Breast epithelium (tissue), 4 donors: Measurements from ENCODE around the gene CTNNA1. TPM values are rescaled to one million over a fixed set of nuclear protein-coding genes. Genes with fewer than 3 reads are reported as not detected.
A peak's percentile ranks its signal among the peaks of the same experiment; 100 is the strongest.

ENCODE experiments used
- DNase-seq, 2 donors: peaks; one replicate each; pipeline ENCODE4 v3.0.0-alpha.2; 2019; ENCODE audit warnings: low spot score in 2 of 2
- H3K27ac ChIP-seq, 2 donors: fragments of 200-600 bp; sonication (generic) in 1 of 2; one replicate each; pipeline ENCODE4 v1.5.1; 2016 to 2019; ENCODE audit warnings: mild to moderate bottlenecking in 1 of 2
- H3K27me3 ChIP-seq, 2 donors: fragments of 200-600 bp; sonication (generic) in 1 of 2; one replicate each; pipeline versions ENCODE4 v1.5.1 to v1.6.0; 2017 to 2019; ENCODE audit warnings: control low read depth in 1 of 2, mild to moderate bottlenecking in 1 of 2
- H3K36me3 ChIP-seq: fragments of 200-600 bp; one replicate; pipeline ENCODE4 v1.5.1; 2019
- H3K4me1 ChIP-seq, 2 donors: fragments of 200-600 bp; sonication (generic); one replicate each; pipeline ENCODE4 v1.5.1; 2016 to 2019; ENCODE audit warnings: control low read depth in 1 of 2
- H3K4me3 ChIP-seq, 3 donors: fragments of 200-600 bp; sonication (generic); 1 replicate in 2 of 3; 2 replicates in 1 of 3; pipeline ENCODE4 v1.5.1; 2016 to 2019; ENCODE audit warnings: mild to moderate bottlenecking in 3 of 3, moderate library complexity in 2 of 3
- H3K9me3 ChIP-seq, 2 donors: fragments of 200-600 bp; sonication (generic) in 1 of 2; one replicate each; pipeline ENCODE4 v1.5.1; 2016 to 2019; ENCODE audit warnings: control low read depth in 1 of 2
- POLR2A ChIP-seq: fragments of 450-650 bp; IDR thresholded peaks from one replicate; pipeline ENCODE4 v1.6.1; 2016; ENCODE audit warnings: antibody characterized with exemption, mild to moderate bottlenecking, moderate library complexity
- POLR2AphosphoS5 ChIP-seq, 3 donors: sonication (generic); formaldehyde crosslinking; IDR thresholded peaks; one replicate each; pipeline ENCODE4 v1.6.1; 2017; ENCODE audit warnings: antibody characterized with exemption in 3 of 3
- intact Hi-C: fragments of 100-400 bp; cut with DNase I; formaldehyde crosslinking; loops from one replicate; pipeline ENCODE4 v1.15.1; 2023; ENCODE audit warnings: low total_unique reads
- total RNA-seq, 3 donors: library from RNA; depleted of rRNA; stranded (reverse); fragments of >200 nt; gene quantifications; one replicate each; pipeline ENCODE4 v1.1.0, GENCODE V29; 2016
- TF ChIP-seq, protein P1 (sequence below), 3 donors: fragments of 450-650 bp; IDR thresholded peaks; one replicate each; pipeline ENCODE4 v1.5.1; 2016 to 2017; ENCODE audit warnings: antibody characterized with exemption in 3 of 3, mild to moderate bottlenecking in 3 of 3, moderate library complexity in 3 of 3

CTNNA1 gene
- total RNA-seq, 3 donors from 2014 or later: 314 to 389 (median 321) TPM

DNA sequence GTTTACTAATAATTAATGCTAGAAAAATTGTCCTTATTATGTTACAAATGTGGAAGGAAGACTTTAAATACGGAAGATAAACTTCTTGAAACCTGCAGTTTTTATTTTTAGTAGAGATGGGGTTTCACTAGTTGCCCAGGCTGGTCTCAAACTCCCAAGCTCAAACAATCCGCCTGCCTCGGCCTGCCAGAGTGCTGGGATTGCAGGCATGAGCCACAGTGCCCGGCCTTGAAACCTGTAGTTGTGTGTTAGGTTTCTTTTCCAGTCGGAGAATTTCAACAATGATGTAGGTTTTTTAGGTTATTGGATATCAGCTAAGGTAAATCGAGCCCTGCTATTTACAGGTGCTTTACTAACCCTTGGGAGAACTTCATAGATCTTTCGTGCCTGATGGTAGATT is 30.8 kb downstream of the CTNNA1 start:
- no peaks in the 10 kb centered on the region for H3K36me3 ChIP-seq
- H3K27ac ChIP-seq: no peak overlapping the region
- no peaks in the 10 kb centered on the region for H3K27me3 ChIP-seq
- no peak overlapping the region for H3K4me3 ChIP-seq
- no peaks in the 10 kb centered on the region for H3K4me1 ChIP-seq
- intact Hi-C loops: no loop called here
- TF ChIP-seq POLR2A (no peak), POLR2AphosphoS5 (IDR thresholded peaks at IDR 0.05) (no peak)
- TF ChIP-seq, protein P1, sequence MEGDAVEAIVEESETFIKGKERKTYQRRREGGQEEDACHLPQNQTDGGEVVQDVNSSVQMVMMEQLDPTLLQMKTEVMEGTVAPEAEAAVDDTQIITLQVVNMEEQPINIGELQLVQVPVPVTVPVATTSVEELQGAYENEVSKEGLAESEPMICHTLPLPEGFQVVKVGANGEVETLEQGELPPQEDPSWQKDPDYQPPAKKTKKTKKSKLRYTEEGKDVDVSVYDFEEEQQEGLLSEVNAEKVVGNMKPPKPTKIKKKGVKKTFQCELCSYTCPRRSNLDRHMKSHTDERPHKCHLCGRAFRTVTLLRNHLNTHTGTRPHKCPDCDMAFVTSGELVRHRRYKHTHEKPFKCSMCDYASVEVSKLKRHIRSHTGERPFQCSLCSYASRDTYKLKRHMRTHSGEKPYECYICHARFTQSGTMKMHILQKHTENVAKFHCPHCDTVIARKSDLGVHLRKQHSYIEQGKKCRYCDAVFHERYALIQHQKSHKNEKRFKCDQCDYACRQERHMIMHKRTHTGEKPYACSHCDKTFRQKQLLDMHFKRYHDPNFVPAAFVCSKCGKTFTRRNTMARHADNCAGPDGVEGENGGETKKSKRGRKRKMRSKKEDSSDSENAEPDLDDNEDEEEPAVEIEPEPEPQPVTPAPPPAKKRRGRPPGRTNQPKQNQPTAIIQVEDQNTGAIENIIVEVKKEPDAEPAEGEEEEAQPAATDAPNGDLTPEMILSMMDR (IDR thresholded peaks at IDR 0.05): no peak
- no peak for DNase-seq
- no peaks in the 10 kb centered on the region for H3K9me3 ChIP-seq

DNA sequence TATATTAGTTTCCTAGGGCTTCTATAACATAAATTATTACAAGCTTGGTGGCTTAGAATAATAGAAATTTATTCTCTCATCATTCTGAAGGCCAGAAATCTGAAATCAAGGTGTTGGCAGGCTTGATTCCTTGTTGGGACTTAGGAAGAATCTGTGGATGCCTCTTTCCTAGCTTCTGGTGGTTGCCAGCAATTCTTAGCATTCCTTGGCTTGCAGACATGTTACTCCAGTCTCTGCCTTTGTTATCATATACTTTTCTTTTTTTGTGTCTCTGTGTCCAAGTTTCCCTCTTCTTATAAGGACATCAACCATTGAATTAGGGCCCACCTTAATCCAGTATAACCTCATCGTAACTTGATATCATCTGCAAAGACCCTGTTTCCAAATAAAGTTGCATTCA is 31.4 kb downstream of the CTNNA1 start:
- no peak overlapping the region for H3K27ac ChIP-seq

DNA sequence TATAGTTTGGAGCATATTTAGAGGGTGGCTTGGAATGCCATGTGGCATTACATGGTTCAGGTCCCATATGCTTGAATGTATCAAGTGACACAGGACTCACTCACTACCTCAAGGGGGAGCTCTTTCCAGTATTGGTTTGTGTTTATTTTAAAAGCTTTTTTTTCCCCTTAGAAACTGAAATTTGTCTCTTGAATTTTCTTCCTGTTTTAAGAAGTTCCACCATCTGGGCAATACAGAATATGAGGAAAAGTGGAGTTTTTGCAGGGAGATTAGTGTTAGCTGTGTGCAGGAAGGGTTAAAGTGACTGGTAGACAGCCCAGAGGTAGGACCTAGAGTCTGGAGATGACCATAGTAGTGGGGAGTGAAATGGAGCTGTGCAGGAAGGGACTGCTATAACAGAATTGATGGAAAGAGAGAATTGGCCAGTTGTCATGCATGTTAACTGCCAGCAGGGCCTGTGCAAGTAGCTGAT is 36.6 kb downstream of the CTNNA1 start:
- no peak for DNase-seq
- Histone ChIP-seq H3K9me3 (no peaks in the 10 kb centered on the region), H3K36me3 (no peaks in the 10 kb centered on the region), H3K27ac (no peak overlapping the region), H3K27me3 (no peaks in the 10 kb centered on the region), H3K4me1 (no peaks in the 10 kb centered on the region), H3K4me3 (no peak overlapping the region)
- TF ChIP-seq POLR2A (no peak), POLR2AphosphoS5 (IDR thresholded peaks at IDR 0.05) (no peak)
- TF ChIP-seq, protein P1 (IDR thresholded peaks at IDR 0.05): peak in 1 of 3 donors; percentile 25
- intact Hi-C loops: no loop called here

More for the DNA sequence above, 31.4 kb downstream of the CTNNA1 start:
- Histone ChIP-seq H3K4me3 (no peak overlapping the region), H3K36me3 (no peaks in the 10 kb centered on the region), H3K27me3 (no peaks in the 10 kb centered on the region), H3K9me3 (no peaks in the 10 kb centered on the region), H3K4me1 (no peaks in the 10 kb centered on the region)
- DNase-seq: no peak
- intact Hi-C loops: no loop called here
- TF ChIP-seq POLR2AphosphoS5 (IDR thresholded peaks at IDR 0.05) (no peak), POLR2A (no peak)
- TF ChIP-seq, protein P1 (IDR thresholded peaks at IDR 0.05): no peak

DNA sequence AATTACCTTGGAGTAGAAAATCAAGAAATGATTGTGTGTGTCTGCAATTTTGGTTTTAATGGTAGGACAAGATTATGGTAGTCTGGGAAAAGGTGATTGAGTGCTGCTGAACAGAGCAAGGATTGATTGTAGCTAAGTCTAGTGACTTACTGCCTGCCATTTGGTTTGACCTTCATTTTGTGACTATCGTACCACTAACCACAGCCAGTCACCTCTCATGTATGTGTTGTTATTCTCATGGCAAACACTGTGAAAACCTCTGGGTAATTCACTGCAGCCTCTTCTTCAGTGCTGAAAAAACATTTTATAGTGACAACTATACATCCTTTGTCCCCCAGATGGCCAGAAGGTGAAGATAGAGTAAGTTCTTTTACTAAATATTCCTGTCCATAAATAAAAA is 37.5 kb downstream of the CTNNA1 start:
- Histone ChIP-seq H3K4me1 (no peaks in the 10 kb centered on the region), H3K27ac (no peak overlapping the region), H3K27me3 (no peaks in the 10 kb centered on the region), H3K4me3 (no peak overlapping the region), H3K36me3 (no peaks in the 10 kb centered on the region), H3K9me3 (no peaks in the 10 kb centered on the region)
- TF ChIP-seq POLR2A (no peak), POLR2AphosphoS5 (IDR thresholded peaks at IDR 0.05) (no peak)
- TF ChIP-seq, protein P1 (IDR thresholded peaks at IDR 0.05): no peak
- intact Hi-C loops: no loop called here
- no peak for DNase-seq

DNA sequence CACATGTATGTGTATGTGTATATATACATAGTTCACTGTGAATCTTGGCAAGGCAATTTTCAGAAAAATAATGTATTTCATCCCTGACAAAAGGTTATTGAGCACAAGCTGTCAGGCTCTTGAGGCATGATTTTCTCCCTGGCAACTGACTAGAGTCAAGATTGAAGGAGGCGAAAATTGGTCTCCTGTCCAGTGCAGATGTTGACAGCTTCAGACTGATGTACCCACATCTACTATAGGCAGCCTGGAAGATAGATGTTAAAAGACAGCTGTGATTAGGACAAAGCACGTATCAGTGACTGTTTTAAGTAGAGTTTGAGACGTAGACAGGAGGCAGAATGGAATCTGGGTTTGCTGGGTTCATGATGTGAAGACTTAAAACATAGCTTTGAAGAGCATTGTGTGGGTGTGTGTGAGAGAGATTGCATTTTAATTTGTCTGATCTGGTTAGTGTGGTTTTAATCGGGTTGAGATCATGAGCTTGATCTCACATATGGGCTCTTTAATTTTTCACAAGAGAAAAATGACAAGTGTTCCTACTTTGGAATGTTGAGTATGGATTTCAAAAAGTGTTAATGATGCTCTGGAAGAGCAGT is 39.1 kb downstream of the CTNNA1 start:
- Histone ChIP-seq H3K27me3 (no peaks in the 10 kb centered on the region), H3K4me1 (no peaks in the 10 kb centered on the region), H3K4me3 (no peak overlapping the region), H3K9me3 (no peaks in the 10 kb centered on the region), H3K36me3 (no peaks in the 10 kb centered on the region), H3K27ac (peak overlapping the region in 1 of 2 donors; percentile 21)
- DNase-seq: no peak
- intact Hi-C loops: no loop called here
- TF ChIP-seq POLR2AphosphoS5 (IDR thresholded peaks at IDR 0.05) (no peak), POLR2A (no peak)
- TF ChIP-seq, protein P1 (IDR thresholded peaks at IDR 0.05): no peak
